WTC11 (cell line): ENCODE data around the gene TSPO2.

ENCODE experiments used
- NFYB ChIP-seq: sonication (generic); formaldehyde crosslinking; conservative IDR thresholded peaks from 2 replicates; pipeline ENCODE4 v1.8.0; 2022; ENCODE audit warnings: low read depth, missing genetic modification reagents
- TF ChIP-seq, protein P1 (sequence below): fragments of 200-600 bp; IDR thresholded peaks from 2 replicates; pipeline ENCODE4 v1.8.0; 2022; ENCODE audit warnings: antibody characterized with exemption
- TF ChIP-seq, protein P2 (sequence below): sonication (generic); formaldehyde crosslinking; IDR thresholded peaks from 2 replicates; pipeline ENCODE4 v1.8.1; 2023; ENCODE audit warnings: mild to moderate bottlenecking, moderate library complexity, missing genetic modification reagents
- TF ChIP-seq, protein P3 (sequence below): sonication (generic); formaldehyde crosslinking; IDR thresholded peaks from 2 replicates; pipeline ENCODE4 v1.8.1; 2022; ENCODE audit warnings: low read depth, mild to moderate bottlenecking, moderate library complexity, missing genetic modification reagents, borderline replicate concordance

DNA sequence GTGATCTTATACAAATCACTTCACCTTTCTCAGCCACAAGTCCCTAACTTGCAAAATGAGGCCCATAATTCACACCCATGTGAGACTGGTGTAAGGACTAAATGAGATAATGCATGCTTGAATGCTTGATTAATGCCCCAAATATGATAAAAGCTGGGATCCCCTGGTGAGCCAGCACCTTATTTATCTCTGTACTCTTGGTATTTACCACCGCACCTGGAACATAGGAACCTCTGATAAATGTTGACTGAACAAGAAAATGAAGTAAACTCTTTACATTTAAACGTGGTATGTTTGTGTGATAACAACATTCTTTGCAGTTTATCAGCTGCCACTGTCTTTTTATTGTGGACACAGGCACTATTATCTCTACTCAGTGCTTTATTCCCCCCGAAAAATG, 8.3 kb downstream of the TSPO2 start:
- TF ChIP-seq, protein P1, sequence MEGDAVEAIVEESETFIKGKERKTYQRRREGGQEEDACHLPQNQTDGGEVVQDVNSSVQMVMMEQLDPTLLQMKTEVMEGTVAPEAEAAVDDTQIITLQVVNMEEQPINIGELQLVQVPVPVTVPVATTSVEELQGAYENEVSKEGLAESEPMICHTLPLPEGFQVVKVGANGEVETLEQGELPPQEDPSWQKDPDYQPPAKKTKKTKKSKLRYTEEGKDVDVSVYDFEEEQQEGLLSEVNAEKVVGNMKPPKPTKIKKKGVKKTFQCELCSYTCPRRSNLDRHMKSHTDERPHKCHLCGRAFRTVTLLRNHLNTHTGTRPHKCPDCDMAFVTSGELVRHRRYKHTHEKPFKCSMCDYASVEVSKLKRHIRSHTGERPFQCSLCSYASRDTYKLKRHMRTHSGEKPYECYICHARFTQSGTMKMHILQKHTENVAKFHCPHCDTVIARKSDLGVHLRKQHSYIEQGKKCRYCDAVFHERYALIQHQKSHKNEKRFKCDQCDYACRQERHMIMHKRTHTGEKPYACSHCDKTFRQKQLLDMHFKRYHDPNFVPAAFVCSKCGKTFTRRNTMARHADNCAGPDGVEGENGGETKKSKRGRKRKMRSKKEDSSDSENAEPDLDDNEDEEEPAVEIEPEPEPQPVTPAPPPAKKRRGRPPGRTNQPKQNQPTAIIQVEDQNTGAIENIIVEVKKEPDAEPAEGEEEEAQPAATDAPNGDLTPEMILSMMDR, result no peak
- TF ChIP-seq, protein P2, sequence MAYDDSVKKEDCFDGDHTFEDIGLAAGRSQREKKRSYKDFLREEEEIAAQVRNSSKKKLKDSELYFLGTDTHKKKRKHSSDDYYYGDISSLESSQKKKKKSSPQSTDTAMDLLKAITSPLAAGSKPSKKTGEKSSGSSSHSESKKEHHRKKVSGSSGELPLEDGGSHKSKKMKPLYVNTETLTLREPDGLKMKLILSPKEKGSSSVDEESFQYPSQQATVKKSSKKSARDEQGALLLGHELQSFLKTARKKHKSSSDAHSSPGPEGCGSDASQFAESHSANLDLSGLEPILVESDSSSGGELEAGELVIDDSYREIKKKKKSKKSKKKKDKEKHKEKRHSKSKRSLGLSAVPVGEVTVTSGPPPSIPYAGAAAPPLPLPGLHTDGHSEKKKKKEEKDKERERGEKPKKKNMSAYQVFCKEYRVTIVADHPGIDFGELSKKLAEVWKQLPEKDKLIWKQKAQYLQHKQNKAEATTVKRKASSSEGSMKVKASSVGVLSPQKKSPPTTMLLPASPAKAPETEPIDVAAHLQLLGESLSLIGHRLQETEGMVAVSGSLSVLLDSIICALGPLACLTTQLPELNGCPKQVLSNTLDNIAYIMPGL (CRISPR knock-in tag), result no peak
- no peak for TF ChIP-seq NFYB (CRISPR knock-in tag)
- TF ChIP-seq, protein P3, sequence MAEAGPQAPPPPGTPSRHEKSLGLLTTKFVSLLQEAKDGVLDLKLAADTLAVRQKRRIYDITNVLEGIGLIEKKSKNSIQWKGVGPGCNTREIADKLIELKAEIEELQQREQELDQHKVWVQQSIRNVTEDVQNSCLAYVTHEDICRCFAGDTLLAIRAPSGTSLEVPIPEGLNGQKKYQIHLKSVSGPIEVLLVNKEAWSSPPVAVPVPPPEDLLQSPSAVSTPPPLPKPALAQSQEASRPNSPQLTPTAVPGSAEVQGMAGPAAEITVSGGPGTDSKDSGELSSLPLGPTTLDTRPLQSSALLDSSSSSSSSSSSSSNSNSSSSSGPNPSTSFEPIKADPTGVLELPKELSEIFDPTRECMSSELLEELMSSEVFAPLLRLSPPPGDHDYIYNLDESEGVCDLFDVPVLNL (CRISPR knock-in tag), result no peak
